ENCODE results near the gene PNPLA7. TPM values are rescaled to one million over a fixed set of nuclear protein-coding genes. Genes with fewer than 3 reads are reported as not detected.

Gene PNPLA7
- total and polyA plus RNA-seq, 2 of the 4 experiments (the other 2 are of a cell fraction), result under 0.01 to 0.89 TPM

DNA sequence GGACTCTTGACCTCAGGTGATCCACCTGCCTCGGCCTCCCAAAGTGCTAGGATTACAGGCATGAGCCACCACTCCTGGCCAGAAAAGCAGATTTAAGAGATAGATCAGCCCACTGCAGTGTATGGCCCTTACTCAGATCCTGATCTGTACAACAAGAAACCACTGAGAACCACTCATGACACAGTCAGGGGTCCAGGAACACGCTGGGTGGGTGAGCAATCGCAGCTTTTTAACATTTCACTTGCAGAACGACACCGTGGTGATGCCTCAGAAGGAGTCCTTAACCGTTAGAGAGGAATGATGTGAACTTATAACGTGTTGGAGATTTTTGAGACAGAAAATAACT lies 45.8 kb downstream of the PNPLA7 start:
- H2BK120ac ChIP-seq (ENCODE audit: low read depth, low read length), result no peak overlapping the region
- no peak overlapping the region for H4K5ac ChIP-seq (ENCODE audit: low read depth, low read length)
- H4K8ac ChIP-seq (ENCODE audit: low read depth in 2 of 2, low read length in 2 of 2), result no peak overlapping the region
- no peaks in the 10 kb centered on the region for H3K4me1 ChIP-seq (ENCODE audit: control insufficient read depth, insufficient read depth, low read length)
- H4K91ac ChIP-seq (ENCODE audit: insufficient read depth, low read depth, low read length), result no peak overlapping the region
- no TSS peak for BruUV-seq (replicated peaks)
- in situ Hi-C loops (cut with MboI; ENCODE audit: low sequenced_read_pairs) (no loop called here), dilution Hi-C loops (cut with HindIII; ENCODE audit: low sequenced_read_pairs, unreplicated experiment) (no loop called here), intact Hi-C loops (cut with micrococcal nuclease) (no loop called here)
- no peak overlapping the region for H2BK5ac ChIP-seq (ENCODE audit: low read depth, low read length, poor library complexity, severe bottlenecking)
- no peak overlapping the region for H2BK15ac ChIP-seq (ENCODE audit: low read depth, low read length)
- H2AK9ac ChIP-seq (replicated peaks; ENCODE audit: low read depth, low read length, poor library complexity), result no peak overlapping the region
- no peaks in the 10 kb centered on the region; the same call in 1 of the 2 replicates for H3K27me3 ChIP-seq (ENCODE audit: control insufficient read depth, insufficient read depth, low read length)
- 79% methylated on average over 5 of the region's 7 CpGs; no CpG with 5 or more reads in 1 of the 2 experiments for WGBS, 2 experiments (ENCODE audit: extremely low coverage in 2 of 2, insufficient read length in 1 of 2)
- H2AK5ac ChIP-seq (ENCODE audit: low read depth, low read length), result no peak overlapping the region
- H3K36me3 ChIP-seq (ENCODE audit: control insufficient read depth, insufficient read depth, low read length), result no peaks in the 10 kb centered on the region
- H3K56ac ChIP-seq (ENCODE audit: extremely low read depth, insufficient read depth, low read length), result no peak overlapping the region
- H3K27ac ChIP-seq (ENCODE audit: insufficient read depth, low read length), result no peak overlapping the region
- ChIA-PET POLR2A (ENCODE audit: unreplicated experiment) (no interaction called here), CTCF (no interaction called here)
- no peak overlapping the region for H2AFZ ChIP-seq (replicated peaks; ENCODE audit: low read length, poor library complexity)
- H3K9me3 ChIP-seq (ENCODE audit: control insufficient read depth, insufficient read depth, low read length), result 0 out of 2 replicates have a peak, but pooled peaks cover under 1% of the 10 kb centered on the region
- no peaks in the 10 kb centered on the region for H4K20me1 ChIP-seq (ENCODE audit: insufficient read depth, low read length)
- DNase-seq (no peak), ATAC-seq (ENCODE audit: low read depth) (no peak)
- no peak overlapping the region for H3K23ac ChIP-seq (ENCODE audit: low read depth, low read length)
- H3K4me3 ChIP-seq (ENCODE audit: insufficient read depth, low read depth, low read length), result no peak overlapping the region
- no peak overlapping the region for H2BK20ac ChIP-seq (ENCODE audit: low read depth, low read length)
- H3K4ac ChIP-seq (ENCODE audit: low read depth, low read length), result no peak overlapping the region
- no peak overlapping the region for H3K18ac ChIP-seq (ENCODE audit: low read depth, low read length)
- no peak overlapping the region for H3K9ac ChIP-seq (ENCODE audit: low read depth, low read length)
- no peaks in the 10 kb centered on the region for H3K79me1 ChIP-seq (ENCODE audit: low read depth in 1 of 2, low read length in 2 of 2)
- no peaks in the 10 kb centered on the region for H3K9me1 ChIP-seq (ENCODE audit: insufficient read depth, low read length)
- no peak overlapping the region for H3K4me2 ChIP-seq (ENCODE audit: low read depth, low read length)
- TF ChIP-seq MAFK (IDR thresholded peaks at IDR 0.05; ENCODE audit: low read depth, low read length) (no peak), CEBPB (IDR thresholded peaks at IDR 0.05; ENCODE audit: low read depth, low read length) (no peak), BHLHE40 (IDR thresholded peaks at IDR 0.05; ENCODE audit: low read depth, low read length) (no peak)
- H3K14ac ChIP-seq (replicated peaks; ENCODE audit: low read depth, low read length), result no peak overlapping the region

Measured in IMR-90 (cell line).